Raji (cell line): ENCODE measurements around the gene PRSS22.

Experiments
- POLR2A ChIP-seq: IDR thresholded peaks from 2 replicates; pipeline ENCODE4 v1.6.1; 2011; ENCODE audit warnings: low read depth, low read length, control low read depth; ENCODE audit not compliant: insufficient read depth

The PRSS22 gene

GRCh38 chr16:2828521-2828840 lies 29.5 kb downstream of the PRSS22 start:
- TF ChIP-seq POLR2A: no peak

GRCh38 chr16:2827831-2828520 lies 30.0 kb downstream of the PRSS22 start:
- no peak for TF ChIP-seq POLR2A

- no peak for TF ChIP-seq POLR2A
These were observed 30.6 kb downstream of the PRSS22 start for GRCh38 chr16:2827374-2827791.

- no peak for TF ChIP-seq POLR2A
These were observed 31.2 kb downstream of the PRSS22 start for GRCh38 chr16:2826591-2827373.

GRCh38 chr16:2825906-2826305 lies 32.1 kb downstream of the PRSS22 start:
- no peak for TF ChIP-seq POLR2A

GRCh38 chr16:2825049-2825742 lies 32.8 kb downstream of the PRSS22 start:
- TF ChIP-seq POLR2A: no peak

GRCh38 chr16:2824626-2825025 lies 33.3 kb downstream of the PRSS22 start:
- TF ChIP-seq POLR2A: no peak

GRCh38 chr16:2822496-2822895 lies 35.5 kb downstream of the PRSS22 start:
- no peak for TF ChIP-seq POLR2A

- TF ChIP-seq POLR2A: no peak
These were observed 35.8 kb downstream of the PRSS22 start for GRCh38 chr16:2822158-2822495.

GRCh38 chr16:2821487-2822157 lies 36.3 kb downstream of the PRSS22 start:
- no peak for TF ChIP-seq POLR2A

- no peak for TF ChIP-seq POLR2A
These were observed 37.0 kb downstream of the PRSS22 start for GRCh38 chr16:2820836-2821486.

GRCh38 chr16:2819939-2820835 lies 37.8 kb downstream of the PRSS22 start:
- no peak for TF ChIP-seq POLR2A

- TF ChIP-seq POLR2A: no peak
These were observed 38.6 kb downstream of the PRSS22 start for GRCh38 chr16:2819179-2819938.
